GM19238 (cell line): ENCODE data around the gene MRPL39.

Experiments
- DNase-seq: peaks from one replicate; pipeline ENCODE4 v3.0.0; 2011; ENCODE audit warnings: low spot score; ENCODE audit not compliant: insufficient read length

Gene MRPL39

GRCh38 chr21:25539606-25540005 is 67.7 kb downstream of the MRPL39 start:
- no peak for DNase-seq

- DNase-seq: no peak
Observed at GRCh38 chr21:25537174-25537573, 70.1 kb downstream of the MRPL39 start.

GRCh38 chr21:25536752-25537151 is 70.5 kb downstream of the MRPL39 start:
- no peak for DNase-seq

DNA sequence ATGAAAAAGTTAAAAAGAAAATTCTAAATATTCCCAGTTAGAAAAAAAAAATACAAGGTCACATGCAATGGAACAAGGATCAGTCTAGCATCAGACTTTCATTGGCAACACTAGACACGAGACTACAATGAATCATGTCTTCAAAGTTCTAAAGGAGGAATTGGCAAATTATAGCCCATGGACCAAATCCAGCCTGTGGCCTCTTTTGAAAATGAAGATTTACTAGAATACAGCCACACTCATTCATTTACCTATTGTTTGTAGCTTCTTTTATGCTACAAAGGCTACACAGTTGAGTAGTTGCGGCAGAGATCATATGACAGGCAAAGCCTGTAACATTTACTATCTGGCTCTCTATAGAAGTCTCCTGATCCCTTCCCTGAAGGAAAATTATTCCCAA is 71.4 kb downstream of the MRPL39 start:
- DNase-seq: no peak
